H1 (cell line): Measurements from ENCODE around the gene APLN. TPM values are rescaled to one million over a fixed set of nuclear protein-coding genes. Genes with fewer than 3 reads are reported as not detected.

Source experiments
- CTCF ChIA-PET: fragments of 300-600 bp; sonication (Branson Sonifier 250); formaldehyde crosslinking; loops from one replicate; lab custom pipeline; 2021; ENCODE audit not compliant: partially characterized antibody; lab: Charles Lee
- POLR2A ChIA-PET: fragments of 300-600 bp; sonication (Branson Sonifier 250); formaldehyde crosslinking; loops from one replicate; lab custom pipeline; 2021; ENCODE audit warnings: inconsistent platforms; ENCODE audit not compliant: partially characterized antibody; lab: Charles Lee
- DNase-seq, 2 experiments: peaks; one replicate each; pipeline versions ENCODE4 v3.0.0 to v3.0.0-alpha.2; 2010 to 2022; ENCODE audit warnings: low spot score in 2 of 2, low read depth in 1 of 2, mixed read lengths in 1 of 2
- FAIRE-seq: peaks from 2 replicates; lab custom pipeline; 2011; peaks lifted over from hg19 to GRCh38; lab: Jason Lieb, UNC
- H2AFZ ChIP-seq: 2 replicates; pipeline ENCODE4 v1.8.1; 2012; ENCODE audit warnings: low read length, inconsistent platforms
- H2AK5ac ChIP-seq: 2 replicates; pipeline ENCODE4 v1.6.1; 2013; ENCODE audit warnings: low read depth, low read length
- H2BK120ac ChIP-seq: replicated peaks from 2 replicates; pipeline ENCODE3; 2013; ENCODE audit warnings: low read depth, low read length, inconsistent platforms
- H2BK12ac ChIP-seq: 2 replicates; pipeline ENCODE4 v1.6.1; 2013; ENCODE audit warnings: low read depth, low read length
- H2BK15ac ChIP-seq: 2 replicates; pipeline ENCODE4 v1.6.1; 2013; ENCODE audit warnings: low read length
- H2BK20ac ChIP-seq: 2 replicates; pipeline ENCODE4 v1.6.1; 2013; ENCODE audit warnings: low read length
- H2BK5ac ChIP-seq: 2 replicates; pipeline ENCODE4 v1.6.1; 2013; ENCODE audit warnings: low read depth, low read length
- H3K14ac ChIP-seq: 2 replicates; pipeline ENCODE4 v1.6.1; 2013; ENCODE audit warnings: inconsistent platforms; ENCODE audit not compliant: insufficient read length
- H3K18ac ChIP-seq: 2 replicates; pipeline ENCODE4 v1.6.1; 2013; ENCODE audit warnings: low read length; ENCODE audit errors: extremely low read depth
- H3K23ac ChIP-seq: 2 replicates; pipeline ENCODE4 v1.6.1; 2013; ENCODE audit warnings: inconsistent platforms; ENCODE audit not compliant: insufficient read length
- H3K23me2 ChIP-seq: 2 replicates; pipeline ENCODE4 v1.6.1; 2013; ENCODE audit warnings: low read depth, low read length
- H3K27ac ChIP-seq: 2 replicates; pipeline ENCODE4 v1.6.1; 2011; ENCODE audit warnings: low read depth, low read length, inconsistent platforms
- H3K27me3 ChIP-seq, 4 experiments: replicated peaks in 1 of 4; 1 replicate in 1 of 4; 2 replicates in 3 of 4; pipeline versions ENCODE4 v1.6.1 to v1.8.1; 2011 to 2013; ENCODE audit warnings: low read length in 3 of 4, mild to moderate bottlenecking in 3 of 4, inconsistent platforms in 2 of 4, mixed read lengths in 2 of 4, moderate library complexity in 1 of 4; ENCODE audit not compliant: control insufficient read depth in 3 of 4, insufficient read depth in 3 of 4; ENCODE audit errors: extremely low read depth in 1 of 4
- H3K36me3 ChIP-seq, 4 experiments: 2 replicates each; pipeline versions ENCODE4 v1.6.1 to v1.8.1; 2011 to 2013; ENCODE audit warnings: mild to moderate bottlenecking in 4 of 4, low read length in 3 of 4, moderate library complexity in 2 of 4, control low read depth in 1 of 4, inconsistent platforms in 1 of 4; ENCODE audit not compliant: insufficient read depth in 4 of 4, control insufficient read depth in 2 of 4
- H3K4ac ChIP-seq: replicated peaks from 2 replicates; pipeline ENCODE3; 2013; ENCODE audit warnings: low read length, low read depth, mixed read lengths, inconsistent platforms; ENCODE audit not compliant: insufficient read length
- H3K4me1 ChIP-seq, 4 experiments: replicated peaks in 1 of 4; 1 replicate in 1 of 4; 2 replicates in 3 of 4; pipeline versions ENCODE4 v1.6.1 to v1.8.1; 2011 to 2013; ENCODE audit warnings: low read length in 3 of 4, inconsistent platforms in 2 of 4, mixed read lengths in 1 of 4; ENCODE audit not compliant: insufficient read depth in 4 of 4, control insufficient read depth in 3 of 4
- H3K4me2 ChIP-seq, 2 experiments: 2 replicates each; pipeline versions ENCODE4 v1.6.1 to v1.8.1; 2011 to 2013; ENCODE audit warnings: low read depth in 2 of 2, low read length in 2 of 2, control low read depth in 1 of 2, inconsistent platforms in 1 of 2, mild to moderate bottlenecking in 1 of 2; ENCODE audit not compliant: insufficient read depth in 1 of 2
- H3K4me3 ChIP-seq, 4 experiments: fragments of 200-600, 300-600 bp in 1 of 4; sonication (generic), shearing (Covaris generic), sonication (Bioruptor Twin) in 1 of 4; 2 replicates each; pipeline versions ENCODE4 v1.5.1 to v1.8.1; 2011 to 2016; ENCODE audit warnings: low read length in 4 of 4, low read depth in 3 of 4, control low read depth in 2 of 4, inconsistent platforms in 2 of 4, mild to moderate bottlenecking in 2 of 4, mixed read lengths in 1 of 4, moderate library complexity in 1 of 4; ENCODE audit not compliant: insufficient read depth in 2 of 4; ENCODE audit errors: extremely low read depth in 1 of 4
- H3K56ac ChIP-seq: replicated peaks from 2 replicates; pipeline ENCODE3; 2013; ENCODE audit warnings: low read depth, mild to moderate bottlenecking, mixed read lengths, low read length, inconsistent platforms; ENCODE audit not compliant: insufficient read length
- H3K79me1 ChIP-seq: 2 replicates; pipeline ENCODE4 v1.6.1; 2013; ENCODE audit warnings: low read depth, low read length, control low read depth
- H3K79me2 ChIP-seq, 2 experiments: 2 replicates each; pipeline versions ENCODE4 v1.6.1 to v1.8.1; 2012 to 2013; ENCODE audit warnings: low read length in 2 of 2, mild to moderate bottlenecking in 2 of 2, inconsistent platforms in 1 of 2; ENCODE audit not compliant: insufficient read depth in 2 of 2, control insufficient read depth in 1 of 2
- H3K9ac ChIP-seq, 4 experiments: replicated peaks in 1 of 4; 1 replicate in 1 of 4; 2 replicates in 3 of 4; pipeline versions ENCODE4 v1.6.1 to v1.8.1; 2011 to 2013; ENCODE audit warnings: low read depth in 3 of 4, low read length in 3 of 4, control low read depth in 2 of 4, mild to moderate bottlenecking in 2 of 4, moderate library complexity in 2 of 4, inconsistent platforms in 1 of 4; ENCODE audit errors: extremely low read depth in 1 of 4
- H3K9me3 ChIP-seq, 2 experiments: 2 replicates each; pipeline versions ENCODE4 v1.6.1 to v1.8.1; 2012 to 2013; ENCODE audit warnings: mild to moderate bottlenecking in 2 of 2, moderate library complexity in 2 of 2, control low read depth in 1 of 2, inconsistent platforms in 1 of 2, low read depth in 1 of 2, low read length in 1 of 2, mixed read lengths in 1 of 2; ENCODE audit not compliant: insufficient read depth in 2 of 2
- H4K20me1 ChIP-seq, 2 experiments: replicated peaks in 1 of 2; 2 replicates each; pipeline versions ENCODE3 to v1.8.1; 2011 to 2013; ENCODE audit warnings: inconsistent platforms in 2 of 2, low read length in 2 of 2, mild to moderate bottlenecking in 1 of 2; ENCODE audit not compliant: insufficient read depth in 2 of 2, control insufficient read depth in 1 of 2
- H4K5ac ChIP-seq: 2 replicates; pipeline ENCODE4 v1.6.1; 2013; ENCODE audit warnings: low read length, low read depth, mixed read lengths, inconsistent platforms; ENCODE audit not compliant: insufficient read length
- H4K8ac ChIP-seq: 2 replicates; pipeline ENCODE4 v1.8.0; 2013; ENCODE audit warnings: mild to moderate bottlenecking, moderate library complexity, low read length, inconsistent platforms; ENCODE audit not compliant: insufficient read depth; ENCODE audit errors: extremely low read depth
- H4K91ac ChIP-seq: replicated peaks from 2 replicates; pipeline ENCODE3; 2013; ENCODE audit warnings: low read length, mixed read lengths, inconsistent platforms; ENCODE audit not compliant: insufficient read length
- ASH2L ChIP-seq: fragments of 200-600, 300-600 bp; sonication (generic); IDR thresholded peaks from one replicate; pipeline ENCODE4 v1.7.1; 2017; ENCODE audit warnings: low read length
- BCL11A ChIP-seq, 2 experiments: IDR thresholded peaks; one replicate each; pipeline ENCODE4 v1.6.1; 2011; ENCODE audit warnings: low read depth in 2 of 2, low read length in 2 of 2, mild to moderate bottlenecking in 2 of 2
- CHD1 ChIP-seq: IDR thresholded peaks from 2 replicates; pipeline ENCODE4 v1.6.1; 2012; ENCODE audit warnings: low read depth, low read length, improper control_type of control experiment
- CREB1 ChIP-seq: IDR thresholded peaks from 2 replicates; pipeline ENCODE4 v1.6.1; 2012; ENCODE audit warnings: inconsistent platforms
- CTCF ChIP-seq, 3 experiments: IDR thresholded peaks; 1 replicate in 2 of 3; 2 replicates in 1 of 3; pipeline versions ENCODE4 v1.5.1 to v1.6.1; 2011; ENCODE audit warnings: low read length in 3 of 3, mild to moderate bottlenecking in 3 of 3, inconsistent platforms in 2 of 3, low read depth in 1 of 3, moderate library complexity in 1 of 3; ENCODE audit not compliant: insufficient read depth in 1 of 3; ENCODE audit errors: control extremely low read depth in 1 of 3
- EGR1 ChIP-seq: IDR thresholded peaks from 2 replicates; pipeline ENCODE4 v1.6.1; 2011; ENCODE audit warnings: low read depth, low read length, borderline replicate concordance
- FOSL1 ChIP-seq: IDR thresholded peaks from 2 replicates; pipeline ENCODE4 v1.6.1; 2011; ENCODE audit warnings: mild to moderate bottlenecking, low read depth, low read length, moderate library complexity; ENCODE audit not compliant: insufficient read depth
- POU5F1 ChIP-seq: IDR thresholded peaks from 2 replicates; pipeline ENCODE4 v1.6.1; 2011; ENCODE audit warnings: low read depth, mild to moderate bottlenecking, low read length, moderate library complexity
- RBBP5 ChIP-seq: IDR thresholded peaks from 2 replicates; pipeline ENCODE4 v1.7.1; 2012; ENCODE audit warnings: low read depth, mild to moderate bottlenecking, inconsistent platforms, low read length, moderate library complexity, borderline replicate concordance
- SIN3A ChIP-seq, 2 experiments: IDR thresholded peaks in 1 of 2; conservative IDR thresholded peaks in 1 of 2; 2 replicates each; pipeline ENCODE4 v1.6.1; 2011 to 2012; ENCODE audit warnings: low read length in 2 of 2, improper control_type of control experiment in 1 of 2, low read depth in 1 of 2, mild to moderate bottlenecking in 1 of 2
- SRF ChIP-seq: IDR thresholded peaks from 2 replicates; pipeline ENCODE4 v1.6.1; 2011; ENCODE audit warnings: mild to moderate bottlenecking, low read depth, low read length, moderate library complexity
- TBP ChIP-seq: IDR thresholded peaks from 2 replicates; pipeline ENCODE4 v1.6.1; 2011; ENCODE audit warnings: low read depth, low read length, improper control_type of control experiment
- YY1 ChIP-seq: IDR thresholded peaks from 2 replicates; pipeline ENCODE4 v1.6.1; 2011; ENCODE audit warnings: low read depth, mild to moderate bottlenecking, low read length
- WGBS, 2 experiments: shearing (Covaris generic) in 1 of 2; methylation state at CpG; one replicate each; pipeline versions ENCODE4 v1.1.6 to v1.1.7; 2013 to 2015; ENCODE audit warnings: low lambda C conversion rate in 2 of 2, mixed read lengths in 2 of 2, inconsistent platforms in 1 of 2, low coverage in 1 of 2, missing lambda C conversion rate in 1 of 2; ENCODE audit not compliant: insufficient replicate concordance in 2 of 2, insufficient coverage in 1 of 2, insufficient read length in 1 of 2; ENCODE audit errors: extremely low coverage in 1 of 2, missing lambda C conversion rate in 1 of 2; 5-methylcytosine and 5-hydroxymethylcytosine counted together
- polyA plus RNA-seq, 7 experiments: library from polyadenylated mRNA; depleted of rRNA in 3 of 7; stranded (reverse) in 5 of 7; unstranded in 2 of 7; fragments of >200 nt in 5 of 7; fragments of 200-250 nt in 2 of 7; gene quantifications; 1 replicate in 5 of 7; 2 replicates in 1 of 7; 4 replicates in 1 of 7; pipeline versions ENCODE4 v1.2.1 to v1.2.3, GENCODE V29; 2011 to 2013; ENCODE audit warnings: missing spikeins in 2 of 7, mixed read lengths in 2 of 7
- total RNA-seq: library from RNA; stranded (reverse); fragmentation: NEBNext Ultra II Directional; extraction: Animal tissue kit (Norgen Biotek cat#: 25700); gene quantifications from 2 replicates; pipeline ENCODE4 v1.2.1, GENCODE V29; 2021

Gene APLN
- total and polyA plus RNA-seq, 2 of the 8 experiments (the other 6 are each of a cell fraction or from before 2014, with no cell fraction given) = 1.1 to 1.8 TPM

GRCh38 chrX:129632443-129632842, 22.3 kb downstream of the APLN start:
- Histone ChIP-seq H2BK20ac (no peak overlapping the region), H3K36me3 (no peaks in the 10 kb centered on the region), H3K18ac (no peak overlapping the region), H3K4me2 (no peak overlapping the region), H3K27me3 (no peaks in the 10 kb centered on the region), H3K23ac (no peak overlapping the region), H3K27ac (no peak overlapping the region), H3K79me2 (no peaks in the 10 kb centered on the region), H3K79me1 (no peaks in the 10 kb centered on the region), H2BK120ac (no peak overlapping the region), H3K4me3 (no peak overlapping the region), H3K9ac (no peak overlapping the region), H4K8ac (no peak overlapping the region), H2BK5ac (no peak overlapping the region), H2BK12ac (no peak overlapping the region), H3K9me3 (no peaks in the 10 kb centered on the region), H3K14ac (no peak overlapping the region), H4K5ac (no peak overlapping the region), H4K20me1 (no peaks in the 10 kb centered on the region), H3K23me2 (no peaks in the 10 kb centered on the region), H3K56ac (no peak overlapping the region), H3K4me1 (no peaks in the 10 kb centered on the region), H2BK15ac (no peak overlapping the region), H2AK5ac (no peak overlapping the region), H3K4ac (no peak overlapping the region), H4K91ac (no peak overlapping the region), H2AFZ (no peak overlapping the region)
- FAIRE-seq = no peak
- no peak for DNase-seq
- POLR2A ChIA-PET = no interaction called here
- WGBS, 2 experiments = no CpG with 5 or more reads among the region's 7 CpGs
- CTCF ChIA-PET = interaction anchor here (3.2 kb wide), 1 partner anchor 94 kb away, joined by 14 read pairs; no protein-coding TSS in a partner anchor
- no peak for TF ChIP-seq POU5F1
- TF ChIP-seq CTCF (IDR thresholded peaks at IDR 0.05; ENCODE audit: control extremely low read depth in 1 of 3, insufficient read depth in 1 of 3, low read depth in 1 of 3, low read length in 3 of 3) = no peak
- TF ChIP-seq TBP = no peak
- TF ChIP-seq ASH2L = no peak
- TF ChIP-seq RBBP5 = no peak
- no peak for TF ChIP-seq CHD1
- no peak for TF ChIP-seq EGR1
- TF ChIP-seq YY1 = no peak
- no peak for TF ChIP-seq CREB1
- no peak for TF ChIP-seq FOSL1
- TF ChIP-seq BCL11A (IDR thresholded peaks at IDR 0.05; ENCODE audit: low read depth in 2 of 2, low read length in 2 of 2) = no peak
- no peak for TF ChIP-seq SRF
- TF ChIP-seq SIN3A (conservative IDR thresholded peaks at IDR 0.05 in 1 of 2, IDR thresholded peaks at IDR 0.05 in 1 of 2; ENCODE audit: low read depth in 1 of 2, low read length in 2 of 2) = no peak
